ENCODE results near the gene BCL7C.

The BCL7C gene

DNA sequence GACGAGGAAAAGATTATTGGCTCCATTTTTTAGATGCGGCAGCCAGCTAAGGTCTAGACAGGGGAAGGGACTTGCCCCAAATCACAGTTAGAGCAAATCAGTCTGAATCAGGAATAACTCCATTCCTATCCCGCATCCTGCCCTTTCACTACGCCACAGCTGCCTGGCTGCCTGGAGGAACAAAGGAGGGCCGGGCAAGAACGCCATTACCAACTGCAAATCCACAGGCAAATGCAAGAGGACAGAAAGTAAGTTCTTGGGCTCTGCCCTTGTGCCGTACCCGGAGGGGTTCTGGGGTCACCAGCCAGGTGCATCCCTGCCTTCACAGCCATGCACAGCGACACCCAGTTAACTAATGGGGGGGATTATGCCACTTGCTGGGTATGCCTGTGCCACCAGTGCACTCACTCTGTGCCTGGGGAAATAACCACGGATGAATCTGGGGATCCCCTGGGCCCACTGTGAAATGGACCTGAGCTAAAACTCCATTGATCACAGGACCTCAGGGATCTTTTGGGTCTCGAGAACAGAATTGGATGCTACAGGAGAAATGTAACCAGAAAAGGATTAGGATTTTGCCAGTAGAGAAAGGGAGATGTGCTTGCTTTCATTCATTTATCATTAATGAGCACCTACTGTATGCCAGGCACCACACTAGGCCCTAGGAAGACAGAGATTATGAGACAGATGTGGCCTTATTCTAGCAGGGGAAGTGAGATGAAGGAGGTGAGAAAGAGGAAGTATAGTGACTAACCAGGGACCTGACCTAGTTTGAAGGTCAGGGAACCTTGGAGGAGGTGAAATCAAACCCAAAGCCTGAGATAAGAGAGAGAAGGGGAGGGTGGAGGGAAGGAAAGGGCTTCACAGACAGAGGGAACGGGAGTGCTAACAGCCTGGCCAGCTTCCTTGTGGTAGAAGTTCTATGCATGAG, 17.7 kb downstream of the BCL7C start:
- Histone ChIP-seq H3K27ac (peak overlapping the region; percentile 97), H3K4me2 (ENCODE audit: low read length) (peak overlapping the region; percentile 98), H3K4me3 (ENCODE audit: low read depth, low read length) (peak overlapping the region; percentile 75), H2AFZ (peak overlapping the region; percentile 88), H3K4me1 (peaks cover 9% of the 10 kb centered on the region), H3K36me3 (ENCODE audit: control insufficient read depth, insufficient read depth, low read length) (no peaks in the 10 kb centered on the region), H3K79me2 (peaks cover 20% of the 10 kb centered on the region), H3K9ac (peak overlapping the region; percentile 87), H3K27me3 (ENCODE audit: control insufficient read depth, insufficient read depth, low read length) (no peaks in the 10 kb centered on the region), H3K9me3 (ENCODE audit: control insufficient read depth, low read length) (no peaks in the 10 kb centered on the region)
- TF ChIP-seq, protein P1, sequence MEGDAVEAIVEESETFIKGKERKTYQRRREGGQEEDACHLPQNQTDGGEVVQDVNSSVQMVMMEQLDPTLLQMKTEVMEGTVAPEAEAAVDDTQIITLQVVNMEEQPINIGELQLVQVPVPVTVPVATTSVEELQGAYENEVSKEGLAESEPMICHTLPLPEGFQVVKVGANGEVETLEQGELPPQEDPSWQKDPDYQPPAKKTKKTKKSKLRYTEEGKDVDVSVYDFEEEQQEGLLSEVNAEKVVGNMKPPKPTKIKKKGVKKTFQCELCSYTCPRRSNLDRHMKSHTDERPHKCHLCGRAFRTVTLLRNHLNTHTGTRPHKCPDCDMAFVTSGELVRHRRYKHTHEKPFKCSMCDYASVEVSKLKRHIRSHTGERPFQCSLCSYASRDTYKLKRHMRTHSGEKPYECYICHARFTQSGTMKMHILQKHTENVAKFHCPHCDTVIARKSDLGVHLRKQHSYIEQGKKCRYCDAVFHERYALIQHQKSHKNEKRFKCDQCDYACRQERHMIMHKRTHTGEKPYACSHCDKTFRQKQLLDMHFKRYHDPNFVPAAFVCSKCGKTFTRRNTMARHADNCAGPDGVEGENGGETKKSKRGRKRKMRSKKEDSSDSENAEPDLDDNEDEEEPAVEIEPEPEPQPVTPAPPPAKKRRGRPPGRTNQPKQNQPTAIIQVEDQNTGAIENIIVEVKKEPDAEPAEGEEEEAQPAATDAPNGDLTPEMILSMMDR (IDR thresholded peaks at IDR 0.05) = no peak

DNA sequence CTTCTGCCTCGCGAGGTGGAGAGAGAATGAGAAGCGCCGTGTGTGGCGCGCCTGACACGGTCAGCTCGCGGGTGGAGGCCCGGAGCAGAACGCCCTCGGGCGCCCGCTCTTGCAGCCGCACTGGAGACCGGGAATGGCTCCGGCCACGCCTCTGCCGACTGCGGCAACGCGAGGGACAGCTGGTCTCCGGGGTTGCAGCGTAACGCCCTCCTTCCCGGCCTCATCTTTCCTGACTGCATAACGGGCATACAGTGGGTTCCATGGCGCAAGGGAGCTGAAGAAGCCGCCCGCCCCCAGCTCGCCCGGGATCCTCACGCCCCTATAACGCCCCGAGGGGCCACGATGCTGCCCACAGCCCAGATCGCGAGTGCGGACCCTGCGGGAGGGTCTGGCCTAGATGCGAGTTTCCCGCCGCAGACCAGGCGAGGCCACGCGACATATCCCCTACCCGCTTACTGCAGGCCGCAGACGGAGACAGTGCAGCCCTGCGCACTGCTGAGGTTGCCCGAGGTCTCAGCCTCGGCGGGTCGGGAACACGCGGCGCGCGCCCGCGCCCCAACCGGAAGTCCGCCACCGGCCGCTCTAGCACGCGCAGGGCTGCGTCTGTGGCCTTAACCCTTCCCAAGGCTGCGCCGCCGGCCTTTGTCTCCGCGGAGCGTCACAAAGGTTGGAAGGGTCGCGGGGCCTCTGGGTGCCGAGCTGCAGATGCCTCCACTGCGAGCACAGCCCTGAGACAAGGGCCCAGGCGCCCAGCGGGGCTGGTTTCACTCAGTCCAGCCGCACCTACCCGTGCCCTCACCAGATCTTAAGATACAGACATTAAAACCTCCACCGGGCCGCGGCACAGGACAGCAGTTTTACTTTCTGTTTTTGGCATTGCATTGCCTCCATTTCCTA, 18.8 kb downstream of the BCL7C start:
- H3K36me3 ChIP-seq (ENCODE audit: control insufficient read depth, insufficient read depth, low read length) = no peaks in the 10 kb centered on the region
- TF ChIP-seq, protein P1 (IDR thresholded peaks at IDR 0.05) = no peak
- peaks cover 9% of the 10 kb centered on the region for H3K4me1 ChIP-seq
- peak overlapping the region; percentile 97 for H3K27ac ChIP-seq
- H3K4me2 ChIP-seq (ENCODE audit: low read length) = peak overlapping the region; percentile 98
- H3K4me3 ChIP-seq (ENCODE audit: low read depth, low read length) = peak overlapping the region; percentile 75
- H3K9ac ChIP-seq = peak overlapping the region; percentile 87
- H2AFZ ChIP-seq = peak overlapping the region; percentile 88
- H3K27me3 ChIP-seq (ENCODE audit: control insufficient read depth, insufficient read depth, low read length) = no peaks in the 10 kb centered on the region
- no peaks in the 10 kb centered on the region for H3K9me3 ChIP-seq (ENCODE audit: control insufficient read depth, low read length)
- peaks cover 16% of the 10 kb centered on the region for H3K79me2 ChIP-seq

DNA sequence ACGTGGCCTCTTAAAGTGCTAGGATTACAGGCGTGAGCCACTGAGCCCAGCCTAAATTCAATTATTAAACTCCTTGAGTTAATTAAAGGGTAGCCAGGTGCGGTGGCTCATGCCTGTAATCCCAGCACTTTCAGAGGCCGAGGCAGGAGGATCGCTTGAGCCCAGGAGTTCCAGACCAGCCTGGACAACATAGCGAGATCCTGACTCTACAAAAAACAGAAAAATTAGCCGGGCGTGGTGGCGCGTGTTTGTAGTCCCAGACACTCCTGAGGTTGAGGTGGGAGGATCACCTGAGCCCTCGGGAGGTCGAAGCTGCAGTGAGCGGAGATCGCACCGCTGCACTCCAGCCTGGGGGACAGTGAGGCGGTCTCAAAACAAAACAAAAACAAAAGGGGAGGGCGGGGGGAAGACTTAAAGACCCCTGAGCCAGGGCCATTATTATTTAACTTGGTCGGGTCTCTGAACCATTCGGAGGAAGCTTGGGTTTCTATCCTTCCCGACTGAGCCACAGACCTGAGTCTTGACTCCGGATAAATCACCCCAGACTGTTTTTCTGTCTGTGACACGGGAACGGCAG, 19.5 kb downstream of the BCL7C start:
- no peaks in the 10 kb centered on the region for H3K27me3 ChIP-seq (ENCODE audit: control insufficient read depth, insufficient read depth, low read length)
- TF ChIP-seq, protein P1 (IDR thresholded peaks at IDR 0.05) = no peak
- peaks cover 9% of the 10 kb centered on the region for H3K4me1 ChIP-seq

DNA sequence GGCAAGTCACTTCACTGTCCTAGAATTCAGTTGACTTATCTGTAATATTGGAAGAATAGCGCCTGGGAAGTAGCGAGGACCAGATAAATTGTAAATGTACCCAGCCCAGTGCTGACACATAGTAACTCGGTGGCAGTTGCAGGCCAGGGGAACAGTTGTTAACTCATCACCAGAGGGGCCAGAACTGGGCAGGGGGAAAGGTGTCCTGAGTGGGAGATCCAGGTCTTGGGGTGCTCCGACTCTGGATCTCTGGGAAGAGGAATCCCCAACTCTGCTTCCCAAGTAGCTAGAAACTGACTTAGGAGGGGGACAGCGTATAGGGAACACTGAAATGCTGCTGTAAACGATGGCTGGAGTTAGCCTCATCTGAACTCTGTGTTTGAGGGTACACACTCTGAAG, 23.0 kb downstream of the BCL7C start:
- peaks cover 7% of the 10 kb centered on the region for H3K79me2 ChIP-seq
- H3K9me3 ChIP-seq (ENCODE audit: control insufficient read depth, low read length) = no peaks in the 10 kb centered on the region
- H3K4me1 ChIP-seq = peaks cover 1% of the 10 kb centered on the region
- TF ChIP-seq, protein P1 (IDR thresholded peaks at IDR 0.05) = no peak
- H3K4me3 ChIP-seq (ENCODE audit: low read depth, low read length) = no peak overlapping the region
- H3K27me3 ChIP-seq (ENCODE audit: control insufficient read depth, insufficient read depth, low read length) = no peaks in the 10 kb centered on the region
- H3K4me2 ChIP-seq (ENCODE audit: low read length) = no peak overlapping the region
- H3K9ac ChIP-seq = no peak overlapping the region
- no peak overlapping the region for H2AFZ ChIP-seq
- H3K27ac ChIP-seq = no peak overlapping the region
- no peaks in the 10 kb centered on the region for H3K36me3 ChIP-seq (ENCODE audit: control insufficient read depth, insufficient read depth, low read length)

More for the DNA sequence above, 19.5 kb downstream of the BCL7C start:
- H3K36me3 ChIP-seq (ENCODE audit: control insufficient read depth, insufficient read depth, low read length) = no peaks in the 10 kb centered on the region
- peak overlapping the region; percentile 81 for H3K4me2 ChIP-seq (ENCODE audit: low read length)
- H3K9ac ChIP-seq = no peak overlapping the region
- H3K27ac ChIP-seq = peak overlapping the region; percentile 97
- peak overlapping the region; percentile 88 for H2AFZ ChIP-seq
- H3K4me3 ChIP-seq (ENCODE audit: low read depth, low read length) = peak overlapping the region; percentile 75
- no peaks in the 10 kb centered on the region for H3K9me3 ChIP-seq (ENCODE audit: control insufficient read depth, low read length)
- peaks cover 13% of the 10 kb centered on the region for H3K79me2 ChIP-seq

Data from parathyroid adenoma (tissue), 2 donors.